Right kidney (tissue), 1 donor: ENCODE results near the gene WDR90.
A peak's percentile ranks its signal among the peaks of the same experiment; 100 is the strongest.
"Not testable (repeated sequence)": the region's sequence is repeated elsewhere in the genome, so short reads cannot be mapped to it uniquely, and the experiment has no call there.

ENCODE experiments used
- DNase-seq: peaks from one replicate; pipeline ENCODE4 v3.0.0-alpha.2; 2016

WDR90 gene

GRCh38 chr16:709566-710499 lies 60.7 kb downstream of the WDR90 start:
- DNase-seq, result no peak

- no peak for DNase-seq
Measured at GRCh38 chr16:710500-711075, 61.4 kb downstream of the WDR90 start.

- no peak for DNase-seq
Measured at GRCh38 chr16:711084-711483, 61.9 kb downstream of the WDR90 start.

GRCh38 chr16:711548-712320 lies 62.6 kb downstream of the WDR90 start:
- DNase-seq, result peak; percentile 53

- DNase-seq, result not testable (repeated sequence)
Measured at GRCh38 chr16:712740-713250, 63.6 kb downstream of the WDR90 start.

GRCh38 chr16:714079-714478 lies 64.9 kb downstream of the WDR90 start:
- DNase-seq, result no peak

DNA sequence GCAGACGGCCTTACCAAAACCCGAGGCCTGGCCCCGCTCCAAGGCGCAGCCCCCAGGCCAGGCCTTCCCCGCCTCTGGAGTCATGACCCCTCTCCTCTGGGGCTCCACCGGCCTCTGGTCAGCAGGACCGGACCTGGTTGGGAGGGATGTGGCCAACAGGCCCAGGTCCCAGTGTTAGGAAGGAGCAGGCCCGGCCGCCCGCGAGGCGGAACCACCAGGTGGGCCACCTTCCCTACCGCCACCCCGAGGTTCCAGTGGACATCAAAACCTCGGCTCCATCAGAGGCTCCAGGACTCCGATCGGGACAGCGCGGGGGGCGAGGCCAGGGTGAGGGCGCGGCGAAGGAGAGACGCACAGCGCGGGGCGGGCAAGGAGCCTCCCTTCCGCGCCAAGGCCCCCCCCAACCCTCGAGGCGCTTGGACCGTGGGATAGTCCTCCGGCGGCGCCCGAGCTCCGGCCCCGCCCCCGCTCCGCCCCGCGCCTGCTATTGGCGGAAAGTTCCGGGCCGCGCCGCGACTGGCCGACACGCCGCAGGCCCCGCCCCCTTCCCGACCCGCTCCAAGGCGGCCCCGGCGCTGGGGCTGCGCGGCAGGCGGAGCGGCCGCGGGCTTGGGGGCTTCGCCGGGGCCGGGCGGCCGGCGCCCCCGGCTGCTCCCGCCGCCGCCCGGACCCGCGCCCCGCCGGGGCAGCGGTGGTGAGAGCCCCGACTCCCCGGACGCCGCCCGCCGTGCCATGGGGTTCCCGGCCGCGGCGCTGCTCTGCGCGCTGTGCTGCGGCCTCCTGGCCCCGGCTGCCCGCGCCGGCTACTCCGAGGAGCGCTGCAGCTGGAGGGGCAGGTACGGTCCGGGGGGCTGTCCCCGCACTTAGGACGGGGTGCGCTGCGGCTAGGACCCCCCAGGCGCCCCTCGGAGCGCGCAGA lies 65.7 kb downstream of the WDR90 start, which contains the start of gene METRN:
Gene METRN (plus strand): TSS at position 561 of the 919 bp plus-strand sequence. CDS start 172 bp downstream, at position 733.
- peak; percentile 70 for DNase-seq

DNA sequence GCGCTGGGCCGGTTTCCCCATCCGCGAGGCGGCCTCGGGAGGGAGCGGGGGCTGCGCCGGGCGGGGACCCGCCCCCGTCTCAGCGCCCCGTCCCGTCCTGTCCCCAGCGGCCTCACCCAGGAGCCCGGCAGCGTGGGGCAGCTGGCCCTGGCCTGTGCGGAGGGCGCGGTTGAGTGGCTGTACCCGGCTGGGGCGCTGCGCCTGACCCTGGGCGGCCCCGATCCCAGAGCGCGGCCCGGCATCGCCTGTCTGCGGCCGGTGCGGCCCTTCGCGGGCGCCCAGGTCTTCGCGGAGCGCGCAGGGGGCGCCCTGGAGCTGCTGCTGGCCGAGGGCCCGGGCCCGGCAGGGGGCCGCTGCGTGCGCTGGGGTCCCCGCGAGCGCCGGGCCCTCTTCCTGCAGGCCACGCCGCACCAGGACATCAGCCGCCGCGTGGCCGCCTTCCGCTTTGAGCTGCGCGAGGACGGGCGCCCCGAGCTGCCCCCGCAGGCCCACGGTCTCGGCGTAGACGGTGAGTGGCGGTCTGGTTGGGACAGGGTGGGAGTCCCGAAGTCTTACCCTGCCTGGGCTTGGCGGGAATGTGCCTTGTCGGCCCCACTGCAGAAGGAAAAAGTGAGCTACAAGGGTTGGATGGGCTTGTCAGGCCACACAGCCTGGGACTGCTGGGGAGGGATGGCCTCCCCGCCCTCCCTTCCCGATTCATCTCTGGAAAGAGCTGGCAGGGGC lies 66.5 kb downstream of the WDR90 start:
- peak; percentile 78 for DNase-seq

DNA sequence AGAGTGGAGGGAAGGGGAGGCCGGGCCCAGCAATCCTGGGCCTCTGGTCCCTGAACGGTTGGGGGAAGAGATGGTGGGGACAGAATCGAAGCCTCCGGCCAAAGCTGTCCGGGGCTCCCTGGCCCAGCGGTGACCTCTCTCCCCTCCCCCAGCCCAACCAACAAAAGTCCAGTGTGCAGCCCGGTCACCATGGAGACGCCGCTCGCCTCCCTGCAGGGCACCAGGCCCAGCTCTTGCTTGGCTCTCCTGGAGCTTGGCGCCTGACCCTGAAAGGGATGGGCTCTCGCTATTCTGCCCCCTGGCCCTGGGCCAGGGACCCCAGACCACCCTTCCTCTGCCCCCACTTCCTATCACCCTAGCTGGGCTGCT lies 67.0 kb downstream of the WDR90 start:
- DNase-seq, result no peak

GRCh38 chr16:716768-717325 lies 67.7 kb downstream of the WDR90 start:
- no peak for DNase-seq
